HepG2 (cell line): Measurements from ENCODE around the gene TEF. TPM values are rescaled to one million over a fixed set of nuclear protein-coding genes. Genes with fewer than 3 reads are reported as not detected.
A peak's percentile ranks its signal among the peaks of the same experiment; 100 is the strongest.

Experiments
- AGO2 ChIP-seq: fragments of 200-400 bp; formaldehyde crosslinking; optimal IDR thresholded peaks from 2 replicates; pipeline ENCODE3; 2017; ENCODE audit warnings: mild to moderate bottlenecking, low read depth, low read length, moderate library complexity
- ARID3A ChIP-seq: IDR thresholded peaks from 2 replicates; pipeline ENCODE4 v1.6.1; 2012; ENCODE audit warnings: low read depth, low read length, improper control_type of control experiment
- ARID4A ChIP-seq: sonication (generic); formaldehyde crosslinking; IDR thresholded peaks from 2 replicates; pipeline ENCODE4 v1.5.0; 2020; ENCODE audit warnings: mild to moderate bottlenecking, missing genetic modification reagents, borderline replicate concordance
- CENPX ChIP-seq: sonication (generic); formaldehyde crosslinking; IDR thresholded peaks from 2 replicates; pipeline ENCODE4 v1.9.0; 2021; ENCODE audit warnings: mild to moderate bottlenecking, missing genetic modification reagents, moderate library complexity
- EEA1 ChIP-seq: sonication (generic); formaldehyde crosslinking; IDR thresholded peaks from 2 replicates; pipeline ENCODE4 v1.5.1; 2020; ENCODE audit warnings: mild to moderate bottlenecking, missing genetic modification reagents, borderline replicate concordance
- GZF1 ChIP-seq: sonication (generic); formaldehyde crosslinking; IDR thresholded peaks from 2 replicates; pipeline ENCODE4 v1.5.1; 2020; ENCODE audit warnings: mild to moderate bottlenecking, missing genetic modification reagents
- HNF4A ChIP-seq: sonication (generic); formaldehyde crosslinking; IDR thresholded peaks from 2 replicates; pipeline ENCODE4 v1.4.0; 2020; ENCODE audit warnings: missing genetic modification reagents
- HOXA5 ChIP-seq: sonication (generic); formaldehyde crosslinking; IDR thresholded peaks from 2 replicates; pipeline ENCODE4 v1.4.0; 2020; ENCODE audit warnings: missing genetic modification reagents
- LCORL ChIP-seq, 2 experiments: fragments of 450-650 bp in 1 of 2; sonication (generic) in 1 of 2; formaldehyde crosslinking in 1 of 2; IDR thresholded peaks; 2 replicates each; pipeline versions ENCODE4 v1.5.0 to v1.6.1; 2017 to 2020; ENCODE audit warnings: antibody characterized with exemption in 1 of 2, missing genetic modification reagents in 1 of 2
- MEF2D ChIP-seq: sonication (generic); formaldehyde crosslinking; IDR thresholded peaks from 2 replicates; pipeline ENCODE4 v1.5.1; 2020; ENCODE audit warnings: mild to moderate bottlenecking, missing genetic modification reagents
- TCF7L2 ChIP-seq: IDR thresholded peaks from 2 replicates; pipeline ENCODE4 v1.6.1; 2011; ENCODE audit warnings: mild to moderate bottlenecking, low read depth, low read length, moderate library complexity
- ZBTB20 ChIP-seq: sonication (generic); formaldehyde crosslinking; IDR thresholded peaks from 2 replicates; pipeline ENCODE4 v1.8.1; 2023; ENCODE audit warnings: missing genetic modification reagents, low read depth, mild to moderate bottlenecking, borderline replicate concordance
- ZBTB46 ChIP-seq: sonication (generic); formaldehyde crosslinking; IDR thresholded peaks from 2 replicates; pipeline ENCODE4 v1.4.0; 2020; ENCODE audit warnings: mild to moderate bottlenecking, missing genetic modification reagents, borderline replicate concordance
- ZGPAT ChIP-seq: IDR thresholded peaks from 2 replicates; pipeline ENCODE4 v1.6.1; 2016; ENCODE audit warnings: mild to moderate bottlenecking
- ZMAT3 ChIP-seq: sonication (generic); formaldehyde crosslinking; conservative IDR thresholded peaks from 2 replicates; pipeline ENCODE4 v1.7.0; 2021; ENCODE audit warnings: missing genetic modification reagents
- ZNF331 ChIP-seq: sonication (generic); formaldehyde crosslinking; IDR thresholded peaks from 2 replicates; pipeline ENCODE4 v1.4.0; 2020; ENCODE audit warnings: missing genetic modification reagents
- ZNF547 ChIP-seq: sonication (generic); formaldehyde crosslinking; IDR thresholded peaks from 2 replicates; pipeline ENCODE4 v1.5.1; 2020; ENCODE audit warnings: mild to moderate bottlenecking, missing genetic modification reagents
- ZNF572 ChIP-seq: sonication (generic); formaldehyde crosslinking; IDR thresholded peaks from 2 replicates; pipeline ENCODE4 v1.5.1; 2020; ENCODE audit warnings: mild to moderate bottlenecking, missing genetic modification reagents
- ZSCAN29 ChIP-seq: sonication (generic); formaldehyde crosslinking; conservative IDR thresholded peaks from 2 replicates; pipeline ENCODE4 v1.4.0; 2020; ENCODE audit warnings: mild to moderate bottlenecking, missing genetic modification reagents
- polyA plus RNA-seq, 8 experiments: library from polyadenylated mRNA; depleted of rRNA in 3 of 8; stranded (reverse) in 7 of 8; unstranded in 1 of 8; fragments of >200 nt; fragmentation: Illumina TruSeq in 4 of 8; extraction: Trizol in 4 of 8; gene quantifications; 2 replicates each; pipeline versions ENCODE4 v1.2.1 to v1.2.3, GENCODE V29; 2011 to 2016; ENCODE audit warnings: low read depth in 4 of 8, missing spikeins in 1 of 8, mixed read lengths in 1 of 8; ENCODE audit not compliant: insufficient read depth in 1 of 8
- total RNA-seq, 5 experiments: library from RNA; depleted of rRNA; stranded (reverse); fragments of >200 nt; fragmentation: Illumina TruSeq; extraction: Trizol; gene quantifications; 2 replicates each; pipeline ENCODE4 v1.2.3, GENCODE V29; 2016; ENCODE audit warnings: low read depth in 1 of 5
- TF ChIP-seq, protein P1 (sequence below): sonication (generic); formaldehyde crosslinking; IDR thresholded peaks from 2 replicates; pipeline ENCODE4 v1.4.0; 2020; ENCODE audit warnings: missing genetic modification reagents

The TEF gene
- total and polyA plus RNA-seq, 2 of the 13 experiments (the other 11 are each of a cell fraction or from before 2014, with no cell fraction given): 7.6 to 11.2 TPM

GRCh38 chr22:41380993-41381328, 781 bp upstream of the TEF start (continued):
- TF ChIP-seq ZSCAN29 (CRISPR knock-in tag): peak; percentile 67; the same call in 1 of the 2 replicates
- TF ChIP-seq EEA1 (CRISPR knock-in tag): 0 out of 2 replicates have a peak, but pooled peaks have one; percentile 71
- TF ChIP-seq ZBTB20 (CRISPR knock-in tag): no peak; the same call in 1 of the 2 replicates
- no peak for TF ChIP-seq LCORL (IDR thresholded peaks at IDR 0.05)
- TF ChIP-seq LCORL (CRISPR knock-in tag; IDR thresholded peaks at IDR 0.05): peak; percentile 31
- peak; percentile 16; the same call in 1 of the 2 replicates for TF ChIP-seq ZNF547 (CRISPR knock-in tag)
- TF ChIP-seq ZGPAT (CRISPR knock-in tag): peak; percentile 63; the same call in 1 of the 2 replicates
- TF ChIP-seq ARID4A (CRISPR knock-in tag): peak; percentile 86; the same call in 1 of the 2 replicates
- 0 out of 2 replicates have a peak, but pooled peaks have one; percentile 12 for TF ChIP-seq ZNF331 (CRISPR knock-in tag)
- TF ChIP-seq ZMAT3 (CRISPR knock-in tag): peak; percentile 26; the same call in 1 of the 2 replicates
- no peak for TF ChIP-seq TCF7L2
- TF ChIP-seq HNF4A: peak; percentile 65
- no peak for TF ChIP-seq ZNF572 (CRISPR knock-in tag)
- 0 out of 2 replicates have a peak, but pooled peaks have one; percentile 72 for TF ChIP-seq GZF1 (CRISPR knock-in tag)
- no peak for TF ChIP-seq HOXA5 (CRISPR knock-in tag)
- no peak for TF ChIP-seq ARID3A
- 0 out of 2 replicates have a peak, but pooled peaks have one; percentile 7 for TF ChIP-seq MEF2D (CRISPR knock-in tag)
- no peak for TF ChIP-seq CENPX (CRISPR knock-in tag)
- TF ChIP-seq, protein P1, sequence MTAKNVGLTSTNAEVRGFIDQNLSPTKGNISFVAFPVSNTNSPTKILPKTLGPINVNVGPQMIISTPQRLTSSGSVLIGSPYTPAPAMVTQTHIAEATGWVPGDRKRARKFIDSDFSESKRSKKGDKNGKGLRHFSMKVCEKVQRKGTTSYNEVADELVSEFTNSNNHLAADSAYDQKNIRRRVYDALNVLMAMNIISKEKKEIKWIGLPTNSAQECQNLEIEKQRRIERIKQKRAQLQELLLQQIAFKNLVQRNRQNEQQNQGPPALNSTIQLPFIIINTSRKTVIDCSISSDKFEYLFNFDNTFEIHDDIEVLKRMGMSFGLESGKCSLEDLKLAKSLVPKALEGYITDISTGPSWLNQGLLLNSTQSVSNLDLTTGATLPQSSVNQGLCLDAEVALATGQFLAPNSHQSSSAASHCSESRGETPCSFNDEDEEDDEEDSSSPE: no peak
- peak; percentile 3 for TF ChIP-seq AGO2
- TF ChIP-seq ZBTB46: no peak
